K562 (cell line): Measurements from ENCODE around the gene ERBB4.

Experiments
- ATF3 ChIP-seq, 2 experiments: fragments of 450-650 bp in 1 of 2; sonication (generic) in 1 of 2; formaldehyde crosslinking in 1 of 2; IDR thresholded peaks in 1 of 2; conservative IDR thresholded peaks in 1 of 2; 2 replicates each; pipeline versions ENCODE4 v1.6.1 to v1.8.1; 2016 to 2023; ENCODE audit warnings: mild to moderate bottlenecking in 2 of 2, moderate library complexity in 2 of 2, inconsistent platforms in 1 of 2, missing genetic modification reagents in 1 of 2
- FOS ChIP-seq: IDR thresholded peaks from 3 replicates; pipeline ENCODE4 v1.6.1; 2011; ENCODE audit not compliant: insufficient read length; ENCODE audit errors: extremely low read depth
- SP1 ChIP-seq: sonication (generic); formaldehyde crosslinking; IDR thresholded peaks from 2 replicates; pipeline ENCODE4 v1.8.1; 2022; ENCODE audit warnings: mild to moderate bottlenecking, missing genetic modification reagents
- TAF1 ChIP-seq: IDR thresholded peaks from 2 replicates; pipeline ENCODE4 v1.6.1; 2011; ENCODE audit warnings: mild to moderate bottlenecking, low read length, moderate library complexity; ENCODE audit not compliant: insufficient read depth, control insufficient read depth, severe bottlenecking; ENCODE audit errors: extremely low read depth
- ZFP1 ChIP-seq: fragments of 450-650 bp; formaldehyde crosslinking; IDR thresholded peaks from 2 replicates; pipeline ENCODE4 v1.4.0; 2020; ENCODE audit warnings: mild to moderate bottlenecking, mixed read lengths
- ZFP36 ChIP-seq: fragments of 150-350 bp; IDR thresholded peaks from 2 replicates; pipeline ENCODE4 v1.6.1; 2018; ENCODE audit warnings: low read length, low read depth; ENCODE audit not compliant: partially characterized antibody
- ZNF239 ChIP-seq: fragments of 250-450 bp; sonication (Bioruptor Pico); IDR thresholded peaks from 2 replicates; pipeline ENCODE4 v1.4.0; 2020; ENCODE audit warnings: mild to moderate bottlenecking
- ZNF75A ChIP-seq: fragments of 450-650 bp; formaldehyde crosslinking; IDR thresholded peaks from 2 replicates; pipeline ENCODE4 v1.4.0; 2020; ENCODE audit warnings: mild to moderate bottlenecking

- TF ChIP-seq TAF1 (no peak), ZNF239 (no peak), ATF3 (IDR thresholded peaks at IDR 0.05) (no peak), ATF3 (CRISPR knock-in tag; conservative IDR thresholded peaks at IDR 0.05) (no peak), ZFP36 (no peak), SP1 (CRISPR knock-in tag) (no peak), ZNF75A (no peak), ZFP1 (no peak), FOS (no peak)
Observed at GRCh38 chr2:211877061-211877460, 661.5 kb downstream of the ERBB4 start.
